GDM1 (cell line): ENCODE data around the gene GIMAP8.
A peak's percentile ranks its signal among the peaks of the same experiment; 100 is the strongest.

Experiments used
- DNase-seq: peaks from one replicate; lab custom pipeline; 2025; lab: John Stamatoyannopoulos, UW

The GIMAP8 gene

GRCh38 chr7:150411606-150412005, 38.8 kb upstream of the GIMAP8 start:
- DNase-seq: no peak

DNA sequence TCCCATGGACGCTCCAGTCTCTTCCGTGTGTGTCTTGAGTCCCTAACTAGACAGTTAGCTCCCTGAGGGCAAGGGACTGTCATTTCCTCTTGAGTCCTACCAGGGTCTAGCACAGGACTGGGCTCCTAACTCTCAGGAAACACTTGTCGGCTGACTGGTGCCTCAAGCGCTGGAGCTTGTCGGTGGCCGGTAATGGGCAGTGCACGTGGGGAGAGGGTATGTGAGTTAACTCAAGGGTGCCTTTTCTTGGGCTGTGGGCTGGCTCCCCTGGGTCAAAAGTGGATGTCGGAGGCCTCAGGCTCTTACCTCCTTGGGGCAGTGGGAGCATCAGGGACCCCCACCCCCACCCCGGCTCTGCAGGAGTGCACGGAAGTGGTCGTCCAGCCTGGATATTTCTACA, 38.4 kb upstream of the GIMAP8 start:
- no peak for DNase-seq

DNA sequence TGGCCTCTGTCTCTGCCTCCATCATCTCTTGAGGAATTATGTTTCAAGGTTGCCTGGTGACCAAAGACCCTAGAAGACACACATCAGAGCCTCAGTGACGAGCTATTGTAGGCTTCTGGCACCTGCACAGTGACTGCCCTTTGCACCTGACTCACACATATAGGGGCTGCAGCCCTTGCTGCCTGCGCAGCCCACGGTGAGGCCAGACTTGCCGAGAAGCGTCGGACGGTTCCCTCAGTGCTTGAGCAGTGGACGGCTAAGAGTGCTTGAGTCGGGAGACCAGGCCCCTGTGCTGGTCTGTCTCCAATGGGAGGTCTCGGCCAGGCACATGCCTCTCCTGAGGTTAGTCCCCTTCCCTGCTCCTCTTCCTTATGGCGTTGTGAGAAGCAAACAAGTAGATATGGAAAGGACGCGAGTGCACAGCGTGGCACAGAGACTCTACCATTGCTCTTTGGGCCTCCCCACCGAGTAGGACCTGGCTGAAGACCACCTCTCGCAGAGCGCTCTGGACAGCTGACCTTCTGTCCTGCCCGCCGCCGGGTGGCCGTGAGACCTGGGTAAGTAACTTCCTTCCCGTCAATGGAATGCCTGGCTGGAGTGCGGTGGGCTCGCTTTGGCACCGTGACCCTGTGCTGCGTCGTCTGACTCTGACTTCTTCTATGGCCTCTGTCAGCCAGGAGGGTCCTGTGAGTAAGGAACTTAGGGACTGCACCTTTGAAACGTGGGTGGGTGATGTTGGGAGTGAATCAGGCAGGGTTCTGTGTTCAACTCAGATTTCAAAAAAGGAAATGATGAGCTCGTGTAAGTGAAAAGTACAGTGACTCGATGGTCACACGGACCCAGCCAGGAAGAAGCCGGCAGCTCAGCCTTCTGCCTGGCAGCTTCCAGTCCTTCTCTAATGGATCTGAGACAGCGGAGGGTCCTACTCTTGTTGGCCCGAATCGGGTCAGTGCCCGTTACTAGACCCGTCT, 37.6 kb upstream of the GIMAP8 start:
- no peak for DNase-seq

DNA sequence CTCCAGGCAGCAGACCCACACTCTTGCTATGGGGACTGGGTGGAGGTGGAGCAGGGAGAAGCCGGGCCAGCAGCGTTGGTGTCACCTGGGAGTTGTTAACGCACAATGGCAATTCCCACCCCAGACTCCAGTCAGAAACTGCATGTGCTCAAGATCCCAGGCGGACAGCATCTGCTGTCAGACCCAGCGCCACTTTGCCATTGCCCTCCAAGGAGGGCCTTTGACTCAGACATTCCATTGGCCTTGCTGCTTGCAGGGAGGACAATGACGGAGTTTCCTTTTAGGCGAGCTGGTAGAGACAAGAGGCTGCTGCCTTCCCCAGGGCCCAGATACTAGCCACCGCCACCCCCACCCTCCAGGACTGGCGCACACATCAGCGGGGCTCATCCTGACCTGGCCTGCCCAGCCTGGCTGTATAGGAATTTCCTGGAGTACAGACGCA, 36.8 kb upstream of the GIMAP8 start:
- DNase-seq: no peak

DNA sequence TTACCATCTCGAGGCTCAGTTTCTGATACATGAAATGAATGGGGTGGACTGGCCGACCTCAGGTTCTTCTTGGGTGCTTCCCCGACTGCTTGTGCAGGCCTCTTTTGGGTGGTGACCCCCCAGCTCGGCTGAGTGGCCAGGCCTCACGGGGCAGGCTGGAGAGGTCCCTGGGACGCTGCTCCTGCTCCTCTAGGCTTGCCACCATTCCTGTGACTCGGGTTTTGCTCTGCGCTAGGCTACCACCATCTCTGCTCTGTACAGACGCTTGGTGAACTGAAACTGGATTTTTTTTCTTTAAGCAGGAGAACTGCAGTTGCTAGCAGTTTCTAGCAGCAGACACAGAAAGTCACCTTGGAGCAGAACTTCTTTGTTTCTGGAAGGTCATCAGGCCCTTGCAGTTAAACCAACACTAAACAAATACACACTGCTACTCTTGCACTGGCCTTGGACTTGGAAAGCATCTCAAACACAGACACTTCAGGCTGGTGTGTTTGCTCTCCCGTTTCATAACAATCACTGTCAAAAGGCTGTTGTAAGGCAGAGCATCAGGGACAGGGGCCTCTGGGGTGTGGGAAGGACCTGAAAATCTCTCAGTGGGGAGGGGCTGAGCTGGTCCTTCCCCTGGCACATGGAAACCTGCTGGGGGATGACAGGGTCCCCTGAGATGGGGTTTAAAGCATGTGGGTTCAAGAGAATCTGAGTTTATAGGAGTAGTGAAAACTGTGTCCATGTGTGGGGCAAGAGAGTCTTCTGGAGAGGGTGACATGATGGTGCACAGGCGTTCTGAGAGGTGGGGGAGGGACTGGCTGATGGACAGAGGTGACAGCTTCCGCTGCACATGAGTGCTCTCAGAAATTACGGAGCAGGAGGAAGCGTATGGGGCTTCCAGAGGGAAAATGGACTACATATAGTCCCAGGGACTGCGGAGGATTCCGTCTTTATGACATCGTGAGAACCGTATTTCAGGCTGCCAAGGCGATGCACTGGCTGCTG, 35.0 kb upstream of the GIMAP8 start:
- no peak for DNase-seq

GRCh38 chr7:150417239-150417638, 33.2 kb upstream of the GIMAP8 start:
- no peak for DNase-seq

DNA sequence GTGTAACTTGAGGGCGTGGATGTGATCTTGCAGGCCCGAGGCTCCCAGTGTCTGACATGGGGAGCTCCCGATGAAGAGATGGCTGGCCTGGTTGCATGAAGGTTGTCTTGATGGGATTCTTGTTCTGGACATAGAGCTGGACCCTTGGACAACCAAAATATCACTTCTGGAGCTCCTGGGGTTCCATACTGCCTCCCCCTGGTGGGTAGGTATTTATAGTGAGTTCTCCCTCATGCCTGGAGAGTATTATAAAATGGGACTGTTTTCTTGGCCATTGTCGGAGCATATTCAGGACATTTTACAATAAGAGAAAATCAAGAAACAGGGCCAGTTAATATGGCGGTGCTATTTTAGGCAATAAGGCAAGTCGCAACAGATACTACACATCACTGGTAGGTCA, 32.6 kb upstream of the GIMAP8 start:
- no peak for DNase-seq

DNA sequence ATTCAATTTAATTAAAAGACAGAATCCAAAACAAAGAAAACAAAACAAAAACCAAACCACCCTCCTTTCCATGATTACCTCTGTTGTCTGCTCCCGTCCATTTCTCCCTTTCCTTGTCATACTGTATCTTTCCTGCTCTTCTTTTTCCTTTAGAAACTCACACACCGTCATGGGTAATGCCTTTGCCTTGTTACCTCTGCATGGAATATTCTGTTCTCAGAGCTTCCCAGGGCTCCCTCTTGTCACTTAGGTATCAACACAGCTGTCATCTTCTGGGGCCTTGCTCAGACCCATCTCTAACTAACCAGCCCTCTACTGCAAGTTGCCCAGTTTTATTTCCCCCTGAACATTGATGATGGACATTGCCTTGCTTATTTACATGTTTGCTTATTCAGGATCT, 30.2 kb upstream of the GIMAP8 start:
- no peak for DNase-seq

DNA sequence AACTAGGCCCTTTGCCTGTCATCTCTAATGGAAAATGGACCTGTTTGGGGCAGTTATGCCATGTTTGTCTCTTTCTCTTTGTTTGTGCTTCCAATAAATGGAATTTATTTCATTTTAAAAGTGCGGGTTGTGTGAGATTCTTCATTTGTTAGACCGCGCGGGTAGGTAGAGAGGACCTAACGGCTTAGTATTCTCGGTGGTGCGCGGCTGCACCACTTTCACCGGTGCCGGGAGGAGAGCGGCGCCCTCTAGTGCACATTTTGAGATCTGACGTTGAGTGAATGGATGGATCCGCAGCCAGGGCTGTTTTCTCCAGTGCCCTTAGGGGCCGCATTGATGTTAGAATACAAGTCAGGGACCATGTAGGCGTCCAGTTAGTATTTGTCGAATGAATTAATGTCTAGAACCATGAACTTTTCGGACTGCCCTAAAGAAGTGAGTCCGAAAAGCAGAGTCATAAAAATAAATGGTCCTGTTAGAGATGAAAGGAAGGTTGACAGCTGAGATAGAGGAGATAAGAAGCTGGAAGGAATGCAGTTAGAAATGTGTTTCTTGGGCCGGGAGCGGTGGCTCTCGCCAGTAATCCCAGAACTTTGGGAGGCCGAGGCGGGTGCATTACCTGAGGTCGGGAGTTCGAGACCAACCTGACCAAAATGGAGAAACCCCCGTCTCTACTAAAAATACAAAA, 29.3 kb upstream of the GIMAP8 start:
- DNase-seq: peak; percentile 70

DNA sequence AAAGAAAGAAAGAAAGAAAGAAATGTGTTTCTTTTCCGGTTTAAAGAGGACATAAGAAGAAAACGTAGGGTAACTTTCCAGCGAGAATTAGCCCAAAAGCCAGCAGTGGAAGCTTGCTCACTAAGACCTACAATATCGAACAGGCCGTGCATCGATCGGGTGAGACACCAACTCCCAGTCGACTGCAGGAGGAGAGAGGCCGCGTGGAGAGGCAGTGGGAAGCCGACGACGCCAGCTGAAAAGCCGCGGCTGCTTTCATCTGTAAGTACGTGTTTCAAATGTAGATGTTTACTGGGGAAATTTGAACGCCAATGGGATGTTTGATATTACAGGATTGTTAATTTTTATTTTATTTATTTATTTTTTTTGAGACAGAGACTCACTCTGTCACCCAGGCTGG, 28.6 kb upstream of the GIMAP8 start:
- DNase-seq: no peak

- no peak for DNase-seq
These were observed 24.8 kb upstream of the GIMAP8 start for GRCh38 chr7:150425670-150426069.

- peak; percentile 74 for DNase-seq
These were observed 21.6 kb upstream of the GIMAP8 start for GRCh38 chr7:150428671-150429451.

DNA sequence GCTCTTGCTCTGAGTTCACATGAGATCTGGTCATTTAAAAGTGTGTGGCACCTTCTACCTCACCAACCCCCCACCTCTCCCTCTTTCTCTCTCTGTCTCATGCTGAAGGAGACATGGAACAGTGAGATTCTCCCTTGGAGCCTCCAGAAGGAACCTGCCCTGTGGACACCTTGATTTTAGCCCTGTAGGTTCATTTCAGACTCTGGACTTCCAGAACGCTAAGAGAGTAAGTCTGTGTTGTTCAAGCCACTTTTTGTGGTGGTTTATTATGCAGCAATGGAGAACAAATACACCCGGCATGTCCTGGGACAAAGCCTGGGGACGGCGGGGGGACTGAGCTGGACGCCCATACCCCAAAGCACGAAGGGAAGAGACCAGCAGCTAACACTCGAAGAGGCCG, 20.7 kb upstream of the GIMAP8 start:
- DNase-seq: no peak

DNA sequence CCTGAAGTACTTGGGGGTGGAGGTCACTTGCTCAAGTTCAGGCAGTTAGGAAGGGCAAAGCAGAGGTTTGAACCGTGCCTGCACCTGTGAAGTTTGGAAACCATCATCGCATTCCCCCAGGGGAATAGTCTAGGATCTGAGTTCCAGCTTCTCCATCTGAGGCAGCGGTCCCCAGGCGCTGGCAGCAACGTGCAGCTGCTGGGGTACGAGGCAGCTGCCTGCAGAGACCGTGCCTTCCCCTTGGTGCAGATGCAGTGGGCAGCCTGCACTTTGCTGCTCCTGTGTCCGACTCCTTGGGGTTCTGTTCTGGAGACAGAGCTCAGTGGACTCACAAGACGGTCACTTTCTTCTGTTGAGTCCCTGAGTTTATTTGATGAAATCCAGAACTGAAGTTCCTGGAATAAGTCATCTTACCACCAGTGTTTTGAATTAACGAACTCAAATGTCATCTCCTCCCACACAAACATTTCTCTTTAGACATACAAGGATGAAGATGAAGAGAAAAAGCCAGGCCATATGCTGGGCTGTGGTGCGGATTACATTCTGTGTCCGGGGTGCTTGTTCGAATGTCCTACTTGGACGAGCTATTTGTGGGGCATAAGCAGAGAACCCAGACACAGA, 19.9 kb upstream of the GIMAP8 start:
- no peak for DNase-seq

GRCh38 chr7:150431839-150432658, 18.4 kb upstream of the GIMAP8 start:
- no peak for DNase-seq

DNA sequence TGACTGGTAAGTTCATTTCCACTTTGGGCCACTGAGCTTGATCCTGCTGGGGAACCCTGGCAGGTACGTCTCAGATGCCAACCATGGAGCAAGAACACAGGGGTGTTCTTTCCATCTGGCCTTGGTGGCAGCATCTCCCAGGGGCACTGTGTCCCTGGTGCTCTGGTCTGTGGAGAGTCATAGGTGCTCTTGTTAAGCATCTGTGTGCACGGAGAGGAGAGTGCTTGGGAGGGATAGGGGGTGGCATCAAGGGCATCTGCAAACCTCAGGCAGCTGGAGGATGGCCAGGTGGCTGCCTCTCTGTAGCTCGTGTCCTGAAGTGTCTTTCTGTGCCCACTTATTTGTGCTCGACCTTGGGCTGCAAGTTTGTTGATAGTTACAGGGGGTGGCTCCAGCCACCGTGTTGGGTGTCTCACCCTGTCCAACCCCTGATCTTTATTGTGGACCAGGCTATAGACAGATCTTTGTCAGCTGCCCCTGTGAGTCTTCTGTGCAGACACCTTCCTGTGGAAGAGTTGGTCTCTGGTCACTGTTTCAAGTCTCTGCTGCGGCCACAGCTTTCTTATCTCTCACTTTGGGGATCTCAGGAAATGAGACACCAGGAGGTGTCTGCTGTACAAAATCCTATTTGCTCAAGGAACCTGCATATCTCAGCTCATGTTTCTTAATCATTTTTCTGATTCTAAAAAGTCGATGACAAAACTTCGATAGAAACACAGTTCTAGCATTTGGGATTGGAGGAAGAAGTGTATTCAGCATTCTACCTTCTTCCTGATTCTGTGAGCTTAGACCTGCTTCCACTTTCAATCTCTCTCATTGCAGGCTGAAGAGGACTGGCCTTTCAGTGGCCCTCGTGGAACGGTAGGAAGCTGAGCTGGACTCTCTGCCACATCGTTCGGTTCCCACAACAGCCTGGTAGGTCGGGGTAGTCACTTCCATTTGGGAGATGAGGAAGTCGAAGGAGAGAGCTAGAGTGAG, 17.2 kb upstream of the GIMAP8 start:
- DNase-seq: peak; percentile 18

GRCh38 chr7:150434240-150434639, 16.2 kb upstream of the GIMAP8 start:
- DNase-seq: no peak

GRCh38 chr7:150435047-150435389, 15.4 kb upstream of the GIMAP8 start:
- DNase-seq: no peak
